ENCODE measurements around the gene SLC15A5. TPM values are rescaled to one million over a fixed set of nuclear protein-coding genes. Genes with fewer than 3 reads are reported as not detected.

The SLC15A5 gene
- total RNA-seq, 2 donors from 2014 or later: not detected

DNA sequence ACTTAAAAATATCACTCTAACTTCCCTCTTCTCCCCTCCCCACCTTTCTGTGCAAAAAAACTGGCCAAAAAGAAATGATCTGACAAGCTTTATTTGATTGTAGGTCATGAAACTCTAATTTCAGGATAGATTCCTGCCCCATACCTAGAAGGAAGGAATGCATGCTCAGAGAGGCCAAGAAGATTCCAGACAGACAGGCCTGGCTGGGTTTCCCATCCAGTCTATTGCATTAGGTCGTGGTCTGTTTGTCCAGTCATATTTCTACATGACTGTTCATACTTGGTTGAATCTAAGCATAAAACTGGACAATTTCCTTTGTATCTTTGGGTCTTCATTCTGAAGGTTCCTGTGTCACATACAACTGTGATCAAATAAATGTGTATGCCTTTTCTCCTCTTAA, 20.0 kb upstream of the SLC15A5 start:
- DNase-seq (ENCODE audit: low spot score): no peak
- H3K36me3 ChIP-seq: no peaks in the 10 kb centered on the region
- TF ChIP-seq CTCF (IDR thresholded peaks at IDR 0.05): no peak
- no peaks in the 10 kb centered on the region for H3K27me3 ChIP-seq
- H3K4me1 ChIP-seq: no peaks in the 10 kb centered on the region
- no peaks in the 10 kb centered on the region for H3K9me3 ChIP-seq
- H3K4me3 ChIP-seq: no peak overlapping the region
- no peak overlapping the region for H3K27ac ChIP-seq

- Histone ChIP-seq H3K4me1 (no peaks in the 10 kb centered on the region), H3K27ac (no peak overlapping the region), H3K9me3 (no peaks in the 10 kb centered on the region), H3K4me3 (no peak overlapping the region), H3K27me3 (no peaks in the 10 kb centered on the region), H3K36me3 (no peaks in the 10 kb centered on the region)
- DNase-seq (ENCODE audit: low spot score): no peak
- TF ChIP-seq CTCF (IDR thresholded peaks at IDR 0.05): no peak
These were observed 17.0 kb upstream of the SLC15A5 start for GRCh38 chr12:16294376-16294956.

DNA sequence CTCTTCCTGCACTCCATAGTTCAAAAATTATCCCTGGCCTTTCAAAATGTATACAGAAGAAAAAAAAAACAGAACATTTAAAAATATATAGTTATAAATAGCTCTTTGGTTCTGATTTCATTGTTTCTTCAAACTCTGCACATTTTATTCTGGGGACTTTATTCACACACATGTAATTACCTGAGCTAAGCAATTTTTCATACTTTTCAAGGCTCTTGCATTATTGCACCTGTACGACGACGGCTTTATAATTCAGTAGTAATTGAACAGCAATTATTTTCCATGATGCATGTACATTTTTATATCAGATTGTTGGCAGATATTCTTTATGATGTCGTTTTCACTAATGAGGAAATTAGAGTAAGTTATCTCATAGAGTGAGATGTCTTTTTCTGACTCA, 13.5 kb upstream of the SLC15A5 start:
- Histone ChIP-seq H3K9me3 (no peaks in the 10 kb centered on the region), H3K4me3 (no peak overlapping the region), H3K27ac (no peak overlapping the region), H3K27me3 (no peaks in the 10 kb centered on the region), H3K36me3 (no peaks in the 10 kb centered on the region), H3K4me1 (no peaks in the 10 kb centered on the region)
- DNase-seq (ENCODE audit: low spot score): no peak
- no peak for TF ChIP-seq CTCF (IDR thresholded peaks at IDR 0.05)

DNA sequence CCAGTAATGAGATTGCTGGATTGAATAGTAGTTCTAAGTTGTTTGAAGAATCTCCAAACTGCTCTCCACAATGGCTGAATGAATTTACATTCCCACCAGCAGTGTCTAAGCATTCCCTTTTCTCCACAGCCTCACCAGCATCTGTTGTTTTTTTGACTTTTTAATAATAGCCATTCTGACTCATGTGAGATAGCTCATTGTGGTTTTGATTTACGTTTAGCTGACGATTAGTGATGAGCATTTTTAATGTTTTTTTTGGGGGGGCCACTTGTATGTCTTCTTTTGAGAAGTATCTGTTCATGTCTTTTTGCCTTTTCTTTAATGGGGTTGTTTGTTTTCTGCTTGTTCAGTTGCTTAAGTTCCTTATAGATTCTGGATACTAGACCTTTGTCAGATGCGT, 8.1 kb upstream of the SLC15A5 start:
- Histone ChIP-seq H3K36me3 (no peaks in the 10 kb centered on the region), H3K4me3 (no peak overlapping the region), H3K4me1 (no peaks in the 10 kb centered on the region), H3K27ac (no peak overlapping the region), H3K9me3 (no peaks in the 10 kb centered on the region), H3K27me3 (no peaks in the 10 kb centered on the region)
- no peak for TF ChIP-seq CTCF (IDR thresholded peaks at IDR 0.05)
- DNase-seq (ENCODE audit: low spot score): no peak

GRCh38 chr12:16282978-16283377, 5.5 kb upstream of the SLC15A5 start:
- no peaks in the 10 kb centered on the region for H3K9me3 ChIP-seq
- no peak for DNase-seq (ENCODE audit: low spot score)
- H3K4me3 ChIP-seq: no peak overlapping the region
- H3K27ac ChIP-seq: no peak overlapping the region
- no peaks in the 10 kb centered on the region for H3K36me3 ChIP-seq
- H3K4me1 ChIP-seq: no peaks in the 10 kb centered on the region
- no peak for TF ChIP-seq CTCF (IDR thresholded peaks at IDR 0.05)
- H3K27me3 ChIP-seq: no peaks in the 10 kb centered on the region

DNA sequence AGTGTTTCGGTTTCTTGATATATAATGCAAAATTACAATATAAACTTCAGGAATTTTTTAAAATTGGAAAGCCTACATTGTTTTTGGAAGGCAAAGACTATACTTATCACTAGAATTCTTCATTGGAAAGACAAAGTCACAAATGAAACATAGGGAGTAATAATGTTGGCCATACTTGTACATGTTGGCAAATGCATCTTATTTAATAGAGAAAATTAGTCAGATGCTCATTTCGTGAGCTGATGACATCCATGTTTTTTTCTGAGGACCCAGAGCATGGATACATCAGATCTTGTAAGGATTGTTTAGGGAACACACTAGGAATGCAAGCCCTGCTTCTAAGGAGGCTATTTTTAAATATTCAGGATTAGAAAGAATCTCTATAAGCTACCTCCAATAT, 4.6 kb upstream of the SLC15A5 start:
- H3K27ac ChIP-seq: no peak overlapping the region
- TF ChIP-seq CTCF (IDR thresholded peaks at IDR 0.05): no peak
- no peaks in the 10 kb centered on the region for H3K9me3 ChIP-seq

More for the DNA sequence above, 4.6 kb upstream of the SLC15A5 start:
- no peak for DNase-seq (ENCODE audit: low spot score)
- no peak overlapping the region for H3K4me3 ChIP-seq
- no peaks in the 10 kb centered on the region for H3K27me3 ChIP-seq
- no peaks in the 10 kb centered on the region for H3K4me1 ChIP-seq
- no peaks in the 10 kb centered on the region for H3K36me3 ChIP-seq

Measured in right atrium auricular region (tissue), 2 donors.